Stomach (tissue), 4 donors: Measurements from ENCODE around the gene MTRF1.

Source experiments
- EP300 ChIP-seq: sonication (generic); formaldehyde crosslinking; IDR thresholded peaks from one replicate; pipeline ENCODE4 v1.6.1; 2017; ENCODE audit warnings: antibody characterized with exemption
- TF ChIP-seq, protein P1 (sequence below), 7 experiments: fragments of 450-650 bp in 4 of 7; fragments of 200-600 bp in 3 of 7; sonication (generic) in 3 of 7; IDR thresholded peaks; one replicate each; pipeline ENCODE4 v1.5.1; 2016 to 2019; ENCODE audit warnings: antibody characterized with exemption in 7 of 7, control low read depth in 2 of 7, mild to moderate bottlenecking in 1 of 7

DNA sequence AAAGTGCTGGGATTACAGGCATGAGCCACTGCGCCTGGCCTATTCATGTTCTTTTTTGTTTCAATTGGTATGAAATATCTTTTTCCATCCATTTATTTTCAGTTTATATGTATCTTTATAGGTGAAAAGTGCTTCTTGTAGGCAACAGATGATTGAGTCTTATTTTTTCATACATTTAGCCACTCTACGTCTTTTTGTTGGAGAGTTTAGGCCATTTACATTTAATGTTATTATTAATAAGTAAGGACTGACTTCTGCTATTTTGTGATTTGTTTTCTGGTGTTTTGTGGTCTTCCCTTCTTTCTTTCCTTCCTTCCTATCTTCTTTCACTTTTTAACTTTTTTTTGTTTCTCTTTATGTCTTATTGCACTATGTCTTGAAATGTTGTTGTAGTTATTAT is 52.3 kb downstream of the MTRF1 start:
- TF ChIP-seq, protein P1, sequence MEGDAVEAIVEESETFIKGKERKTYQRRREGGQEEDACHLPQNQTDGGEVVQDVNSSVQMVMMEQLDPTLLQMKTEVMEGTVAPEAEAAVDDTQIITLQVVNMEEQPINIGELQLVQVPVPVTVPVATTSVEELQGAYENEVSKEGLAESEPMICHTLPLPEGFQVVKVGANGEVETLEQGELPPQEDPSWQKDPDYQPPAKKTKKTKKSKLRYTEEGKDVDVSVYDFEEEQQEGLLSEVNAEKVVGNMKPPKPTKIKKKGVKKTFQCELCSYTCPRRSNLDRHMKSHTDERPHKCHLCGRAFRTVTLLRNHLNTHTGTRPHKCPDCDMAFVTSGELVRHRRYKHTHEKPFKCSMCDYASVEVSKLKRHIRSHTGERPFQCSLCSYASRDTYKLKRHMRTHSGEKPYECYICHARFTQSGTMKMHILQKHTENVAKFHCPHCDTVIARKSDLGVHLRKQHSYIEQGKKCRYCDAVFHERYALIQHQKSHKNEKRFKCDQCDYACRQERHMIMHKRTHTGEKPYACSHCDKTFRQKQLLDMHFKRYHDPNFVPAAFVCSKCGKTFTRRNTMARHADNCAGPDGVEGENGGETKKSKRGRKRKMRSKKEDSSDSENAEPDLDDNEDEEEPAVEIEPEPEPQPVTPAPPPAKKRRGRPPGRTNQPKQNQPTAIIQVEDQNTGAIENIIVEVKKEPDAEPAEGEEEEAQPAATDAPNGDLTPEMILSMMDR (IDR thresholded peaks at IDR 0.05) = no peak
- TF ChIP-seq EP300 = no peak
